D721Med (cell line): ENCODE data around the gene CHN2.

Experiments used
- DNase-seq: peaks from one replicate; pipeline ENCODE4 v3.0.0; 2011; ENCODE audit warnings: low spot score; ENCODE audit not compliant: insufficient read length
- FAIRE-seq: peaks from 2 replicates; lab custom pipeline; 2011; peaks lifted over from hg19 to GRCh38; lab: Jason Lieb, UNC
- CTCF ChIP-seq: IDR thresholded peaks from 2 replicates; pipeline ENCODE4 v1.5.1; 2012; ENCODE audit warnings: mild to moderate bottlenecking, control low read depth; ENCODE audit not compliant: insufficient read depth; ENCODE audit errors: missing control alignments

Gene CHN2

DNA sequence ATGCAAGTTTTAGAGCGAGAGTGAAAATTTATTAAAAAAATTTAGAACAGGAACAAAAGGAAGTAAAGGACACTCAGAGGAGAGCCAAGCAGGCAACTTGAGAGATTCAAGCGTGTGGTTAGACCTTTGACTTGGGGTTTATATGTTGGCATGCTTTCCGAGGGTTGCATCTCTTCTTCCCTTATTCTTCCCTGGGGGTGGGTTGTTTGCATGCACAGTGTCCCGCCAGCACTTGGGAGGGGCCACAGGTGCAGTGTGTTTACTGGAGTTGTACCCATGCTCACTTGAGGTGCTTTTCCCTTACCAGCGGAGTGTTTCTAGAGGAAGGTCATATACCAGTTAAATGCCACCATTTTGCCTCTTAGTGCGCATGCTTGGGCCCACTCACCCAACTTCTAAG is 96.3 kb downstream of the CHN2 start:
- no peak for TF ChIP-seq CTCF
- DNase-seq (no peak), FAIRE-seq (no peak)

DNA sequence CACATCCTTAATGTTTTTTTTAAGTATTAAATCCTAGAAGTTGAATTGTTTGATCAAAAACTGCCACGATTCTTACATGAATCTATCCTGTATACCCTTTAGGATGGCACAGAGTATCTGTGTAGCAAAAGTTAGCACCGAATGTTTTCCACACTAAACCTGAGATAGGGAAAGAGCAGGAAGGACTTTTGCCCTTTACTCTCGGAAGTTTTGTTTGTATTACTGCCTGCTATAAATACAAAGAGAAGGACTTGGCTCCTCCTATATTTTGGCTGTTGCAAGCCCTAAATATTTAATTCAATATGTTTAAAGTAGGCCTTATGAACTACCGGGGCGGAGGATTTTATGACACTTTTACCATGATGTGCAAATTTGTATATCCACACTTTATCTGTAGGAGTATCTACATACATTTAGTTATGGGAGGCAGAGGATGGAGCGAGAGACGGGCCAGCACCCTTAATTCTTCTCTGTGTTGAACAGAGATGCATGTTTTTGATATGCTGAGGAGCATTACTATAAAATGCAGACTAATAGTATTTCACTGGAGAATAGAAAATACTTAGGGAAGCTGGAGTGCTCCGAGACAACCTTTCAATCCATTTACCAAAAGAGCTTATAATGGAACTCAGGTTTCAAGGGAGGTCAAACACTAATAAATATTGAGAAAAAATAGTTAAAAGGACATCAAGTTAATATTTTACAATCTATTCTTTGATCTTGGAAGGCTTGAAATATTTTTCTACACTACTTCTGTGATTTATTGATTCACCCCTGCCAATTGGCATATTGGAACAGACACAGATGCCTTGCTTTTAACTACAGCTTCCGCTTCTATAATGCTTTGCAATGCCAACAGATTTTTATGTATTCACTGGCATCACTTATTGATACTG is 97.4 kb downstream of the CHN2 start:
- DNase-seq: no peak
- no peak for TF ChIP-seq CTCF
- FAIRE-seq: no peak

- FAIRE-seq: no peak
- no peak for DNase-seq
- no peak for TF ChIP-seq CTCF
Measured at GRCh38 chr7:29292886-29293658, 98.5 kb downstream of the CHN2 start.

DNA sequence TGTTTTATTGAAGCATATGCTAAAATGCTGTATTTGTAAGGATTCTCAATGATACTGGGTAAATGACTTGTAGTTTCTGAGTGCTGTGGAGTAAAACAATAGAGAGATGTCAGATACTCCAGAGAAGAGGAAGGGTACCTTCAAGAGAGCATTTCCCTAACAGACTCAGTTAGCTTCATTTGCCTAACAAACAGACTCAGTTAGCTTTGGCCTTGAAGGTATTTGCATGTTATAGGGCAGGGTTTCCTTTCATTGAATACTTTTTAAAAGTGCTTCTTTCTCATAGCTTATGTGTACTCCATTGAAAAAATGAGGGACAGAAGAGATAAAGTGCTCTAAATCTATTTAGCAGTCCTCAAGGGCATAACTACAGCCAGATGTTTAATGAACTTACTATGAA is 101.8 kb downstream of the CHN2 start:
- FAIRE-seq: no peak
- no peak for DNase-seq

DNA sequence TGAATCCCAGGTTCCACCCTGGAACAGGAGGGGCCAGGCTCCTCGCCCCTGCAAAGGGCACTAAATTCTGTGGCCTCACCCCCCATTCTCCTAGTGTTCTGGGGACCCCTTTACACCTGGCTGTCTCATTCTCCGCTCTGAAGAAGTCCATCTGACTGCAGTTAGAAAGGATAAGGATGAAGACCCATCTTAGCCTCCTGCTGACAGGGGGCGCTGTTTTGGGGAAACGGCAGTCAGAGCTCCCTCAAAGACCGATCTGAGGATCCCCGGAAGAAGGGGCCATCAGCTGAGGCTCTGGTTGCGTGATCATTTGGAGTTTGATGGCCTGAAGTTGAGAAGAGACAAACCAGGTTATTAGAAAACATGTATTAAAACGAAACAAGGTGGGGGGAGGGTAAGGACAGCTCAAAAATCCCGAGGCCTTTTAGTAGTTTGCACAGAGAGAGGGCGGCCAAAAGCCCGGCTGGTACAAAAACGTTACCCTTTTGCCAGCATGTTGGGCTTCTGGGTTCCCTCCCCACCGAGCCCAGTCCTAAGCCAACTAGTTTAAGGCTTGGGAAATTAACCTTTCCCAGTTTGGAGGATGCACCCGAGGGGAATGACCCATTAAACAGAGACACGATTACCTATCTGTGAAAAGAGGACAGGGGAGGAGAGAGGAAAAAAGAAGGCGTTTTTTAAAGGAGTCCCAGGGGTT is 102.8 kb downstream of the CHN2 start:
- peak; percentile 11 for TF ChIP-seq CTCF
- FAIRE-seq: no peak

More for the DNA sequence above, 101.8 kb downstream of the CHN2 start:
- no peak for TF ChIP-seq CTCF

GRCh38 chr7:29299086-29299485 is 104.5 kb downstream of the CHN2 start:
- DNase-seq (no peak), FAIRE-seq (no peak)
- no peak for TF ChIP-seq CTCF

More for the DNA sequence above, 102.8 kb downstream of the CHN2 start:
- no peak for DNase-seq
